Activated T-helper 1 cell treated with anti-CD3 and anti-CD28 coated beads, Interleukin-12 subunit alpha, Interleukin-12 subunit beta, Interleukin-2, Interleukin-4 antibody, amounts not matched to agents 30 ng/mL and 10 ng/mL and 1 ng/mL, durations not matched to agents 14 hours and 24 hours and 36 hours (primary cell): Measurements from ENCODE around the gene MOV10L1. TPM values are rescaled to one million over a fixed set of nuclear protein-coding genes. Genes with fewer than 3 reads are reported as not detected.
"Not testable (repeated sequence)": the region's sequence is repeated elsewhere in the genome, so short reads cannot be mapped to it uniquely, and the experiment has no call there.

Experiments used
- DNase-seq: peaks from one replicate; pipeline ENCODE4 v3.0.0; 2021; ENCODE audit warnings: low spot score
- H3K27ac Mint-ChIP-seq: one replicate; pipeline ENCODE4 v1.8.0; 2021; ENCODE audit warnings: mild to moderate bottlenecking, mixed read lengths
- H3K27me3 Mint-ChIP-seq: one replicate; pipeline ENCODE4 v1.8.0; 2022; ENCODE audit warnings: mild to moderate bottlenecking, moderate library complexity, mixed read lengths; ENCODE audit not compliant: insufficient read depth
- H3K36me3 Mint-ChIP-seq: one replicate; pipeline ENCODE4 v1.8.0; 2021; ENCODE audit warnings: low read depth, mixed read lengths
- H3K4me1 Mint-ChIP-seq: one replicate; pipeline ENCODE4 v1.8.0; 2021; ENCODE audit warnings: low read depth, mixed read lengths
- H3K4me3 Mint-ChIP-seq: one replicate; pipeline ENCODE4 v1.8.0; 2021; ENCODE audit warnings: mild to moderate bottlenecking, moderate library complexity, mixed read lengths
- H3K9me3 Mint-ChIP-seq: one replicate; pipeline ENCODE4 v1.8.0; 2021; ENCODE audit warnings: mixed read lengths
- intact Hi-C: fragments of 100-400 bp; cut with micrococcal nuclease; formaldehyde crosslinking; loops from one replicate; pipeline ENCODE4 v1.15.1; 2024
- total RNA-seq: library from RNA; stranded (reverse); gene quantifications from 2 replicates; pipeline ENCODE4 v1.2.3, GENCODE V29; 2022

The MOV10L1 gene
- total RNA-seq, 1 donor from 2014 or later: not detected

DNA sequence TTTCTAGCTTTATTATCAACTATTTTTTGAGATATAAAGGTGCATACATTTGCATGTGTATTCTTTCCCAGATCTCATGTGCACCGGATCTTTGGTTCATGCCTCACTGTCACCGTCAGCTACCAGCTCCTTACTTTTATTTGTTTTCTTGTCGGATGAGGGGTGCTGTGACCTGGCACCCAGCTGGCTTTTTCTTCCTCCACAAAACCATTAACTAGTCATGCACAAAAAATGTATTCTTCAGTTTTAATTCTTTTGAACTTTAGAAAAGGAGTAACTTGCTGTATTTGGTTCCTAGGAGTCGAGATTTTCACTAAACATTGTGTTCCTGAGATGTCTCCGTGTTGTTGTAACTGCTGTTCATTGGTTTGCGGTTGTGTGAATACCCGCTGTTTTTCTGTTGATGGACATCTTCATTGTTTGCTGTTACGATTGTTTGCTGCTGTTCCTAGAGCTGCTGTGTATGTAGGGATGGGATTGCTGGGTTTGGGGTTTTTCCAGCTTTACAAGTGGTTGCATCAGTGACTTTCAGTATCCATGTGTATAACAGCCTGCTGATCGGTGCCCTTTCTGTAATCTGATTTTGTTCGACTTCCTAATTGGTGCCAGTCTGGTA, 39.4 kb downstream of the MOV10L1 start:
- Mint-ChIP-seq H3K4me1 (no peaks in the 10 kb centered on the region), H3K4me3 (no peak overlapping the region), H3K36me3 (no peaks in the 10 kb centered on the region), H3K27me3 (peaks cover 17% of the 10 kb centered on the region), H3K27ac (no peak overlapping the region), H3K9me3 (no peaks in the 10 kb centered on the region)
- intact Hi-C loops: no loop called here
- no peak for DNase-seq

DNA sequence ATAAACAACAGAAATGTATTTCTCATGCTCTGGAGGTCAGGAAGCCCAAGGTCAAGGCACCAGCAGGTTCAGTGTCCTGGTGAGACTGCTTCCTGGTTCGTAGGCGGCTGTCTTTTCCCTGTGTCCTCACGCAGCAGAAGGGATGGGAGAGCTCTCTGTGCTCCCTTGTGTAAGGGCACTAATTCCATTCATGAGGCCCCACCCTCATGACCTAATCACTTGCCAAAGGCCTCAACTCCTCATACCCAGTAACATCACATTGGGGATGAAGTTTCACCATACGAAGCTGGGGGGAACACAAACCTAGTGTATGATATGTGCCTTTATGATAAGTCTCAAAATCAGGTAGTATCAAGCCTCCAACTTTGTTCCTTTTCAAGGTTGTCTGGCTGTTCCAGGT, 42.1 kb downstream of the MOV10L1 start:
- intact Hi-C loops: no loop called here
- no peaks in the 10 kb centered on the region for H3K36me3 Mint-ChIP-seq
- H3K9me3 Mint-ChIP-seq: no peaks in the 10 kb centered on the region
- H3K4me3 Mint-ChIP-seq: no peak overlapping the region
- no peak overlapping the region for H3K27ac Mint-ChIP-seq
- H3K27me3 Mint-ChIP-seq: peaks cover 16% of the 10 kb centered on the region
- no peaks in the 10 kb centered on the region for H3K4me1 Mint-ChIP-seq
- DNase-seq: no peak

DNA sequence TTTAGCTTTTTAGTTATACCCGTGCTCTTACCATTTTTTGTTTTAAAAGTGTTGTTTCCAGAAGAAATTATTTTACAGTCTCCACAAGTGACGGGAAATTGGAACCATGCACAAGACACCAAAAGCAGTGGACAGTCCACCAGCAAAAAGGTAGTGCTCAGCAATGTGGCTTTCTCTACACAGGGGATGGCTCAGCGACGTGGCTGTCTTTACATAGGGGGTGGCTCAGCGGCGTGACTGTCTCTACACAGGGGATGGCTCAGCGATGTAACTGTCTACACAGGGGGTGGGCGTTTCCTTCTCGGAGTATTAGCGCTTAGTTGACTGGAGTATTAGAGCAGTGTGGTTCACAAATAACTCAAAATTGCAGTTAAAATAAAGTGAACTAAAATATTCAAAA, 44.7 kb downstream of the MOV10L1 start:
- no peak overlapping the region for H3K27ac Mint-ChIP-seq
- no peak for DNase-seq
- intact Hi-C loops: no loop called here
- H3K36me3 Mint-ChIP-seq: no peaks in the 10 kb centered on the region
- H3K9me3 Mint-ChIP-seq: no peaks in the 10 kb centered on the region
- H3K4me3 Mint-ChIP-seq: no peak overlapping the region
- H3K4me1 Mint-ChIP-seq: no peaks in the 10 kb centered on the region
- H3K27me3 Mint-ChIP-seq: peaks cover 19% of the 10 kb centered on the region

DNA sequence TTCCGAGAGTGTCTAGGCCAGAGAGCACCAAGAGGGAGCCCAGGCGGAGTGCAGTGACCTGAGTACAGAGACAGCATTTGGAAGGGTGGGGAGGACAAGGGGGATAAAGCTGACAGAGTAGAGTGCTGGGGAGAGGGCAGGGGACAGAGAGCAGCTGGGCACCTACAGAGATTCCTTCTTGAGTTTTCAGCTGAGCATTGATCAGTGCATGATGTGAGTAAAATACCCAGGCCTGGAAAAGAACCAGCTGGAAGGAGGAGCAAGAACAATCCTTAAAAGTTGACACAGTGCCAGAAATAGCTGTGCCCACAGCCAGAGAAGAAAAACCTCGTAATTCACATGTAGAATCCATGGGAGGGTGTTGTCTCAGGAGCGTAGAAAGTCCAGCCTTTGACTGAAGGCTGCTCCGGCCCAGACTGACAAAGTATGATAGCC, 46.8 kb downstream of the MOV10L1 start:
- Mint-ChIP-seq H3K4me1 (peaks cover 4% of the 10 kb centered on the region), H3K36me3 (no peaks in the 10 kb centered on the region), H3K4me3 (no peak overlapping the region), H3K27ac (no peak overlapping the region), H3K27me3 (peaks cover 18% of the 10 kb centered on the region), H3K9me3 (no peaks in the 10 kb centered on the region)
- no peak for DNase-seq
- intact Hi-C loops: no loop called here

DNA sequence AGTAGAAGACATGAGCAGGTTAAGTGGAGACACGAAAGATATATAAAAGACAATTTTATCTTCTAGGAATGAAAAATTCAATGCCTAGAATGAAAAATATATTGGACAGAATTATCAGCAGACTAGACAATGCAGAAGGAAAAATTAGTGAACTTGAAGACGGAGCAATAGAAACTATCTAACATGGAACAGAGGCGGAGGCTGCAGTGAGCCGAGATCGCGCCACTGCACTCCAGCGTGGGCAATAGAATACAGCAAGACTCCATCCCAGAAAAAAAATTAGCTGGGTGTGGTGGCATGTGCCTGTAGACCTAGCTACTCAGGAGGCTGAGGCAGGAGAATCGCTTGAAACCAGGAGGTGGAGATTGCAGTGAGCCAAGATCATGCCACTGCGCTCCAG, 47.5 kb downstream of the MOV10L1 start:
- H3K36me3 Mint-ChIP-seq, H3K27ac Mint-ChIP-seq, H3K4me1 Mint-ChIP-seq, intact Hi-C loops, H3K4me3 Mint-ChIP-seq, H3K9me3 Mint-ChIP-seq, DNase-seq: not testable (repeated sequence)
- peaks cover 18% of the 10 kb centered on the region for H3K27me3 Mint-ChIP-seq

DNA sequence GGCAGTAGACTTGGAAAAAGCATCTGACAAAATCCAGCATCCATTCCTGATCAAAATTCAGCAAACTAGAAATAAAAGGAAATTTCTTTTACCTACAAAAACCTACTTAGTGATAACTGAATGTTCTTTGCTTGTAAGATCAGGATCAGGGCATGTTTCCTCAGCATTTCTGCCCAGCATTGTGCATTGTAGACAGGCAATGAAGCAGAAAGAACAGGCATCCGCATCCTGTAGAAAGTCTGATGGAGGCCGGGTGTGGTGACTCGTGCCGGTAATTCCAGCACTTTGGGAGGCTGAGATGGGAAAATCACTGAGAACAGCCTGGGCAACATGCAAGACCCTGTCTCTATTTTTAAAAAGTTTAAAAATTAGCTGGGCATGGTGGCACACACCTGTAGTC, 48.2 kb downstream of the MOV10L1 start:
- Mint-ChIP-seq H3K36me3 (no peaks in the 10 kb centered on the region), H3K4me1 (peaks cover 4% of the 10 kb centered on the region), H3K27ac (no peak overlapping the region), H3K27me3 (peaks cover 18% of the 10 kb centered on the region), H3K9me3 (no peaks in the 10 kb centered on the region), H3K4me3 (no peak overlapping the region)
- no peak for DNase-seq
- intact Hi-C loops: no loop called here

DNA sequence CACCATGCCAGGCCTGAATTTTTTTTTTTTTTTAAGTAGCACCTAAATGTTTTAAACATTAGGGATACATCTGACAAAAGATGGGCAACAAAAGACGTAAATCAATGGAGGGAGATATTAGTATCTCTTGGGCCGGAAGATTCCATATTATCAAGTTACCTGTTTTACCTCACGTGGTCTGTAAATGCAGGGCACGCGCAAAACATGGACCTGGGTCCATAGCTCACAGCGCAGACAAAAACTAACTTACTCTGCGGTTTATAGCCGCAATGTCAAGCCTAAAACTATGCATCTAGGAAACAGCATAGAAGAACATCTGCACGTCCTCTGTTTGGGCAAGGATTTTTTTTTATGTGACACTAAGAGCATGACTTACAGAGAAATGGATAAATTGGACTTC, 49.2 kb downstream of the MOV10L1 start:
- peaks cover 4% of the 10 kb centered on the region for H3K4me1 Mint-ChIP-seq
- H3K27ac Mint-ChIP-seq: no peak overlapping the region
- no peaks in the 10 kb centered on the region for H3K9me3 Mint-ChIP-seq
- intact Hi-C loops: no loop called here
- H3K36me3 Mint-ChIP-seq: no peaks in the 10 kb centered on the region
- no peak for DNase-seq
- H3K27me3 Mint-ChIP-seq: peaks cover 18% of the 10 kb centered on the region
- H3K4me3 Mint-ChIP-seq: no peak overlapping the region

DNA sequence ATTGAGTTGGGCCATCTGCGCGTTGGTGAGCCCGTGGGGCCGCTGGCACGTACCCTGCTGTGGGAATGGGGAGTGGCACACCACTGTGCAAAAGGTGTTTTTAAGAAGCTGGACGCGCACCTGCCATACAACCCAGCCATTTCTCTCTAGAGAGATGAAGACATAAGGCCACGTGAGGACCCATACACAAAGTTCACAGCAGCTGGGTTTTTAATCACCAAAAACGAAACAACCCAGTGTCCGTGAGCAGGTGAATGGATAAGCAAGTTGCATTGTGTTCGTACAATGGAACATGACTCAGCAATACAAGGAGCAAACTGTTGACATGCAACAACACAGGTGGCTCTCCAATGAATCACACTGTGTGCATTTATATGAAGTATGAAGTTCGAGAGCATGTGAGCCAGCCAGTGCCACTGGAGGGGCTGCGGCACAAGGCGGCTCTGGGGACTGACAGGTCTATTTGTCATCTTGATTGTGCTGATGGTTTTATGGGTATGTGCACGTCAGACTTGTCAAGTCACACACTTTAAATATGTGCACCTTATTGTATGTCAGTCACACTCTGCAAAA, 50.1 kb downstream of the MOV10L1 start:
- Mint-ChIP-seq H3K36me3 (no peaks in the 10 kb centered on the region), H3K4me1 (peaks cover 4% of the 10 kb centered on the region), H3K9me3 (no peaks in the 10 kb centered on the region), H3K4me3 (no peak overlapping the region), H3K27me3 (peaks cover 13% of the 10 kb centered on the region), H3K27ac (no peak overlapping the region)
- intact Hi-C loops: no loop called here
- DNase-seq: no peak

DNA sequence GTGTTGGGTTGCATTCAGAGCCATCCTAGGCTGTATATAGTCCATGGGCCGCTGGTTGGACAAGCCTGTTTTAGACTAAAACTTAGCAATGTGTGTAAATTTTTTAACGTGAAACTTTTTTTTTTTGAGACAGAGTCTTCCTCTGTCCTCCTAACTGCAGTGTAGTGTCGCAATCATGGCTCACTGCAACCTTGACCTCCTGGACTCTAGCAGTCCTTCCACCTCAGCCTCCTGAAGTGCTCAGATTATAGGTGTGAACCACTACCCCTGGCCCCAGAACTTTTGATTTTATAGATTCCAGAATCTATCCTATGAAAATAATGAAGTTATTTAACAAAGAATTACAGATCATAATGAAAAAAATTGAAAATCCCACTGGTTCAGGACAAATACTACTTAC, 50.8 kb downstream of the MOV10L1 start:
- no peaks in the 10 kb centered on the region for H3K9me3 Mint-ChIP-seq
- DNase-seq: no peak
- H3K36me3 Mint-ChIP-seq: no peaks in the 10 kb centered on the region
- H3K4me1 Mint-ChIP-seq: peaks cover 4% of the 10 kb centered on the region
- peaks cover 13% of the 10 kb centered on the region for H3K27me3 Mint-ChIP-seq
- H3K4me3 Mint-ChIP-seq: no peak overlapping the region
- H3K27ac Mint-ChIP-seq: no peak overlapping the region
- intact Hi-C loops: no loop called here

DNA sequence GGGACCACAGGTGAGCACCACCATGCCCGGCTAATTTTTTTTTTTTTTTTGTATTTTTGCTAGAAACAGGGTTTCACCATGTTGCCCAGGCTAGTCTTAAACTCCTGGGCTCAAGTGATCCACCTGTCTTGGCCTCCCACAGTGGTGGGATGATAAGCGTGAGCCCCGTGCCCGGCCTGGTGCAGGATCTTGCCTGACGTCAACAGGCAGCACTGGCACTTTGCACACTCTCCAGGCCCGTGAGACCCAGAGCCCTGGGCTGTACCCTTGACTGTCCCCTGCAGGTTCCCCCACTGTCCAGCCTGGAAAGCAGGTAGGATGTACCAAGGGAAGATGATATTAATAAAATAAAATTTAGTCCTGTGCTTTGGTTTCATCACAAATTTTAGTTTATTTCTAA, 51.7 kb downstream of the MOV10L1 start:
- H3K4me1 Mint-ChIP-seq: peaks cover 4% of the 10 kb centered on the region
- intact Hi-C loops: no loop called here
- DNase-seq: no peak
- no peak overlapping the region for H3K27ac Mint-ChIP-seq
- no peaks in the 10 kb centered on the region for H3K9me3 Mint-ChIP-seq
- H3K4me3 Mint-ChIP-seq: no peak overlapping the region
- H3K27me3 Mint-ChIP-seq: peaks cover 13% of the 10 kb centered on the region
- no peaks in the 10 kb centered on the region for H3K36me3 Mint-ChIP-seq

DNA sequence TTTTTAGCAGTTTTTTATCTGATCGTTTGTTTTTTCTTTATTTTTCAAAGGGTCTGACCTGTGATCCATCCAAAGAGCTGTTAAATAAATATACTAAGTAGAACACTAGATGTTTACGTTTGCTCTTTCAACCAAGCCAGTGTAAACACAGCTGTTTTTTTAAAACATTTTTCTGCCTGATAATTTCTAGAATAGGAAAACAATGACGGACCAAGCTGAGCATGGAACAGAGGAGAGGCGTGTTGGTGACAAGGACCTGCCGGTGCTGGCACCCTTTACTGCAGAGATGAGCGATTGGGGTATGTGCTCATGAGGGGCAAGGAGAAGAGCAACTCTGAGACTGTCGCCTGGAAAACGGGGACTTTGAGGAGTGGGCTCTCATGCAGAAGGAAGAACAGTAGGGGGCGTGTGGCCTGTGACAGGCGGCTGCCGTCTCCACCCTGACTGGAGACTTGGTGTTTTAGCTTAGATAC, 52.1 kb downstream of the MOV10L1 start:
- intact Hi-C loops: no loop called here
- Mint-ChIP-seq H3K36me3 (no peaks in the 10 kb centered on the region), H3K4me1 (peaks cover 4% of the 10 kb centered on the region), H3K4me3 (no peak overlapping the region), H3K27ac (no peak overlapping the region), H3K27me3 (peaks cover 13% of the 10 kb centered on the region), H3K9me3 (no peaks in the 10 kb centered on the region)
- DNase-seq: no peak

DNA sequence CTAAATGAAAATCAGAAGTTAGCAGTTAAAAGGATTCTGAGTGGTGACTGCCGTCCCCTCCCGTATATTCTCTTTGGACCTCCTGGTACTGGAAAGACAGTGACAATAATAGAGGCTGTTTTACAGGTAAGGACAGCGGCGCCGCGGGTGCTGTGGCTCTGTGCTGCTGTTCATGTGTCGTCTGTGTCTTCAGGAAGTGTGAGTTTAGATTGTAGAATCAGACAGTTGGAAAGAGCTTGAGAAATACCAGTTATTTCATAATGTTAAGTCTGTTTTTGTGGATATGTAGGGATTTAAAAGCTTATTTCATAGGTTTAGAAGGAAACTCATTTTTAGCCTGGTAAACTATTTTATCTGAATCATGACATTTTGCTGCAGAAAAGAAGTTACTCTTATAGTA, 53.3 kb downstream of the MOV10L1 start:
- H3K9me3 Mint-ChIP-seq: no peaks in the 10 kb centered on the region
- H3K36me3 Mint-ChIP-seq: no peaks in the 10 kb centered on the region
- DNase-seq: no peak
- no peak overlapping the region for H3K4me3 Mint-ChIP-seq
- H3K27ac Mint-ChIP-seq: no peak overlapping the region
- peaks cover 11% of the 10 kb centered on the region for H3K27me3 Mint-ChIP-seq
- intact Hi-C loops: no loop called here
- H3K4me1 Mint-ChIP-seq: peaks cover 4% of the 10 kb centered on the region

DNA sequence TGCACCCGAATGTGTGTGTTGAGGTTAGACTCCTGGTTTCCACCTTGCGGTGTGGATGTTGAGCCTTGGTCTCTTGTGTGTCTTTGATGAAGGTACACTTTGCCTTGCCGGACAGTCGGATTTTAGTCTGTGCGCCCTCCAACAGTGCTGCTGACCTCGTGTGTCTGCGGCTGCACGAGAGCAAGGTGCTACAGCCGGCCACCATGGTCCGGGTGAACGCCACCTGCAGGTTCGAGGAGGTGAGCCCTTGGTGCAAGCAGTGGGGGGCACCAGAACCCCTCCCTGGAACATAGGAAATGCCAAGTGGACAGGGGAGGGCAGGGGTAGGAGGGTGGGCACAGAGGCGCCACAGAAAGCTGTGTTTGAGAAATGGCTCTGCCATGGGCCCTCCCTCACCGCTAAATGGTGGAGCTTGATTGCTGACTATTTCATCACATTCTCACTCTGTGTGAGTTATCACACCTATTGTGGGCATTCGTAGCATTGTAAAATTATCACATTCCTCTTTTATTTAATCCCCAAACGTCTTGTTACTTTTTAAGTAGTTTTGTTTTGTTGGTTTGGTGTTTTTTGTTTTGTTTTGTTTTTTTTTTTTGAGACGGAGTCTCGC, 54.3 kb downstream of the MOV10L1 start:
- no peak for DNase-seq
- Mint-ChIP-seq H3K9me3 (no peaks in the 10 kb centered on the region), H3K27me3 (peaks cover 9% of the 10 kb centered on the region), H3K4me1 (peaks cover 6% of the 10 kb centered on the region), H3K36me3 (no peaks in the 10 kb centered on the region), H3K27ac (no peak overlapping the region), H3K4me3 (no peak overlapping the region)
- intact Hi-C loops: no loop called here
